Uterus (tissue), 4 donors: ENCODE results near the gene ARHGEF6. TPM values are rescaled to one million over a fixed set of nuclear protein-coding genes. Genes with fewer than 3 reads are reported as not detected.

Experiments
- DNase-seq, 2 donors: peaks; one replicate each; pipeline ENCODE4 v3.0.0-alpha.2; 2019 to 2020
- H3K27ac ChIP-seq, 2 donors: fragments of 200-600 bp; sonication (generic); 1 replicate in 1 of 2; 2 replicates in 1 of 2; pipeline ENCODE4 v1.5.1; 2016 to 2018
- H3K27me3 ChIP-seq, 2 donors: fragments of 200-600 bp; sonication (generic); one replicate each; pipeline ENCODE4 v1.5.1; 2018 to 2019; ENCODE audit warnings: control low read depth in 1 of 2
- H3K36me3 ChIP-seq, 2 donors: fragments of 200-600 bp; sonication (generic); one replicate each; pipeline ENCODE4 v1.5.1; 2019; ENCODE audit warnings: control low read depth in 1 of 2
- H3K4me1 ChIP-seq, 2 donors: fragments of 200-600 bp; sonication (generic); one replicate each; pipeline ENCODE4 v1.5.1; 2018 to 2019; ENCODE audit warnings: control low read depth in 1 of 2
- H3K4me3 ChIP-seq, 2 donors: fragments of 200-600 bp; sonication (generic); 1 replicate in 1 of 2; 2 replicates in 1 of 2; pipeline ENCODE4 v1.5.1; 2018 to 2019; ENCODE audit warnings: mild to moderate bottlenecking in 1 of 2
- H3K9me3 ChIP-seq, 2 donors: fragments of 200-600 bp; sonication (generic); one replicate each; pipeline ENCODE4 v1.5.1; 2019; ENCODE audit warnings: control low read depth in 1 of 2
- POLR2A ChIP-seq, 2 donors: fragments of 450-650 bp; IDR thresholded peaks; one replicate each; pipeline ENCODE4 v1.6.1; 2016; ENCODE audit warnings: antibody characterized with exemption in 2 of 2, mild to moderate bottlenecking in 1 of 2, moderate library complexity in 1 of 2
- intact Hi-C: fragments of 100-400 bp; cut with DNase I; formaldehyde crosslinking; loops from one replicate; pipeline ENCODE4 v1.15.1; 2023; ENCODE audit warnings: low total_unique reads
- total RNA-seq, 4 donors: library from RNA; depleted of rRNA in 3 of 4; stranded (reverse); fragments of >200 nt in 3 of 4; gene quantifications; one replicate each; pipeline versions ENCODE4 v1.1.0 to v1.2.4, GENCODE V29; 2014 to 2023
- TF ChIP-seq, protein P1 (sequence below), 4 experiments: fragments of 200-600 bp in 2 of 4; fragments of 450-650 bp in 2 of 4; sonication (generic) in 2 of 4; IDR thresholded peaks; one replicate each; pipeline ENCODE4 v1.5.1; 2016 to 2019; ENCODE audit warnings: antibody characterized with exemption in 4 of 4, mild to moderate bottlenecking in 2 of 4, moderate library complexity in 1 of 4
- donor health status: DM: yes; HTN: yes; CAD: no.

Gene ARHGEF6
- total RNA-seq, 4 donors from 2014 or later = 19.7 to 26.9 (median 24.7) TPM

GRCh38 chrX:136781180-136781797 is 557 bp upstream of the ARHGEF6 start:
- H3K27me3 ChIP-seq = no peaks in the 10 kb centered on the region
- no peak for DNase-seq
- H3K9me3 ChIP-seq = no peaks in the 10 kb centered on the region
- no peaks in the 10 kb centered on the region for H3K36me3 ChIP-seq
- H3K27ac ChIP-seq = peak overlapping the region; percentile 59 to 79
- H3K4me3 ChIP-seq = peak overlapping the region; percentile 32 to 34
- TF ChIP-seq, protein P1, sequence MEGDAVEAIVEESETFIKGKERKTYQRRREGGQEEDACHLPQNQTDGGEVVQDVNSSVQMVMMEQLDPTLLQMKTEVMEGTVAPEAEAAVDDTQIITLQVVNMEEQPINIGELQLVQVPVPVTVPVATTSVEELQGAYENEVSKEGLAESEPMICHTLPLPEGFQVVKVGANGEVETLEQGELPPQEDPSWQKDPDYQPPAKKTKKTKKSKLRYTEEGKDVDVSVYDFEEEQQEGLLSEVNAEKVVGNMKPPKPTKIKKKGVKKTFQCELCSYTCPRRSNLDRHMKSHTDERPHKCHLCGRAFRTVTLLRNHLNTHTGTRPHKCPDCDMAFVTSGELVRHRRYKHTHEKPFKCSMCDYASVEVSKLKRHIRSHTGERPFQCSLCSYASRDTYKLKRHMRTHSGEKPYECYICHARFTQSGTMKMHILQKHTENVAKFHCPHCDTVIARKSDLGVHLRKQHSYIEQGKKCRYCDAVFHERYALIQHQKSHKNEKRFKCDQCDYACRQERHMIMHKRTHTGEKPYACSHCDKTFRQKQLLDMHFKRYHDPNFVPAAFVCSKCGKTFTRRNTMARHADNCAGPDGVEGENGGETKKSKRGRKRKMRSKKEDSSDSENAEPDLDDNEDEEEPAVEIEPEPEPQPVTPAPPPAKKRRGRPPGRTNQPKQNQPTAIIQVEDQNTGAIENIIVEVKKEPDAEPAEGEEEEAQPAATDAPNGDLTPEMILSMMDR (IDR thresholded peaks at IDR 0.05) = no peak
- TF ChIP-seq POLR2A (IDR thresholded peaks at IDR 0.05) = no peak
- no peaks in the 10 kb centered on the region for H3K4me1 ChIP-seq
- intact Hi-C loops = no loop called here

DNA sequence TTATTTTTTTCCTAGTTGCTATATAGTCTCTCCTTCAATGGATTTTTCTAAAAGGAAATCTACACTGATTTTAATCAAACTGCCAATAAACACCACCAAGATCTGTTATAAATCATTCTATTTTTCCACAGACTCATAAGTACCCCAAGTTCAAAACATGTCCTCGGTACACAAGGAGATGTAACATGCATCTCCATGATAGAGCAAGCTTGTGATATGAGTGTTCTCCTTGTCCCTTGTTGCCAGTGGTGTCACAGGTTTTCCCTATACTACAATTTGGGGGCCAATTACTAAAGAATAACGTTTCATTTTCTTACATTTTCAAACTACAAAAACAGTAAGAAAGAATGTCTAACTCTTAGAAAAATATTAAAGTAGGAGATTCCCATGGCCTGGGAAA is 491 bp downstream of the ARHGEF6 start:
- TF ChIP-seq, protein P1 (IDR thresholded peaks at IDR 0.05) = no peak
- no peak for TF ChIP-seq POLR2A (IDR thresholded peaks at IDR 0.05)
- no peak for DNase-seq
- Histone ChIP-seq H3K4me1 (no peaks in the 10 kb centered on the region), H3K27me3 (no peaks in the 10 kb centered on the region), H3K36me3 (no peaks in the 10 kb centered on the region), H3K9me3 (no peaks in the 10 kb centered on the region), H3K4me3 (peak overlapping the region; percentile 32 to 34), H3K27ac (peak overlapping the region; percentile 59 to 79)
- intact Hi-C loops = no loop called here

- Histone ChIP-seq H3K36me3 (no peaks in the 10 kb centered on the region), H3K27me3 (no peaks in the 10 kb centered on the region), H3K9me3 (no peaks in the 10 kb centered on the region), H3K4me3 (peak overlapping the region; percentile 32 to 34), H3K4me1 (no peaks in the 10 kb centered on the region), H3K27ac (peak overlapping the region; percentile 59 to 79)
- no peak for DNase-seq
- intact Hi-C loops = no loop called here
- TF ChIP-seq POLR2A (IDR thresholded peaks at IDR 0.05) = no peak
These were observed 1.4 kb downstream of the ARHGEF6 start for GRCh38 chrX:136779346-136779781.

- Histone ChIP-seq H3K36me3 (no peaks in the 10 kb centered on the region), H3K27ac (peak overlapping the region; percentile 46 to 59), H3K9me3 (no peaks in the 10 kb centered on the region), H3K27me3 (no peaks in the 10 kb centered on the region), H3K4me3 (no peak overlapping the region), H3K4me1 (no peaks in the 10 kb centered on the region)
- DNase-seq = no peak
- intact Hi-C loops = no loop called here
- TF ChIP-seq POLR2A (IDR thresholded peaks at IDR 0.05) = no peak
- TF ChIP-seq, protein P1 (IDR thresholded peaks at IDR 0.05) = no peak
These were observed 1.8 kb downstream of the ARHGEF6 start for GRCh38 chrX:136778916-136779315.

GRCh38 chrX:136778020-136778419 is 2.7 kb downstream of the ARHGEF6 start:
- Histone ChIP-seq H3K4me1 (no peaks in the 10 kb centered on the region), H3K27ac (no peak overlapping the region), H3K4me3 (no peak overlapping the region), H3K9me3 (no peaks in the 10 kb centered on the region), H3K36me3 (no peaks in the 10 kb centered on the region), H3K27me3 (no peaks in the 10 kb centered on the region)
- intact Hi-C loops = no loop called here
- DNase-seq = no peak
- TF ChIP-seq POLR2A (IDR thresholded peaks at IDR 0.05) = no peak
- TF ChIP-seq, protein P1 (IDR thresholded peaks at IDR 0.05) = no peak
